ENCODE measurements around the gene OSER1. TPM values are rescaled to one million over a fixed set of nuclear protein-coding genes. Genes with fewer than 3 reads are reported as not detected.
"Not testable (repeated sequence)": the region's sequence is repeated elsewhere in the genome, so short reads cannot be mapped to it uniquely, and the experiment has no call there.

Gene OSER1
- total and polyA plus RNA-seq, 3 donors from 2014 or later = 79.0 to 195 (median 80.4) TPM

DNA sequence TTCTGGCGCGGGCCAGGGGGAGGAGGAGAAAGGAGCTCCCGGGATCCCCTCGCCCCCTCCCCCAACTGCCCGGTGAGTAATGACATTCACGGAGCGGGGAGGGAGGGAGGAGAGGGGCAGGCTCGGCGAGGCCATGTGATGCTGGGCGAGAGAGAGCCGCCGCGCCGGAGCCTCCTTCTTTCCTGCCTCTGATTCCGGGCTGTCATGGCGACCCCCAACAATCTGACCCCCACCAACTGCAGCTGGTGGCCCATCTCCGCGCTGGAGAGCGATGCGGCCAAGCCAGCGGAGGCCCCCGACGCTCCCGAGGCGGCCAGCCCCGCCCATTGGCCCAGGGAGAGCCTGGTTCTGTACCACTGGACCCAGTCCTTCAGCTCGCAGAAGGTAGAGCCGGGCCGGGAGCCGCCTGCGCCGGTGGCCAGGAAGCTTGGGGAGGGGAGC, 36.6 kb upstream of the OSER1 start, which contains the start of gene GDAP1L1:
Gene GDAP1L1, plus strand, starts transcription at position 178 of the 441 bp plus-strand sequence. Its CDS starts 27 bp downstream, at position 205.
- intact Hi-C loops (cut with DNase I; ENCODE audit: low total_unique reads) = no loop called here
- Histone ChIP-seq H3K27ac (no peak within 1 kb of the TSS), H3K27me3 (no peaks in the 10 kb centered on the region), H3K36me3 (ENCODE audit: low read depth, missing control alignments) (no peaks in the 10 kb centered on the region), H3K4me1 (no peaks in the 10 kb centered on the region), H3K9me3 (no peaks in the 10 kb centered on the region), H3K4me3 (peak within 1 kb of the TSS in 1 of 2 donors; percentile 31)
- WGBS, 2 donors = 3% methylated on average over 32 of the region's 32 CpGs; no CpG with 5 or more reads in 1 of the 2 donors
- TF ChIP-seq CTCF (IDR thresholded peaks at IDR 0.05) = no peak
- no peak for TF ChIP-seq POLR2A (IDR thresholded peaks at IDR 0.05)
- DNase-seq = no peak

DNA sequence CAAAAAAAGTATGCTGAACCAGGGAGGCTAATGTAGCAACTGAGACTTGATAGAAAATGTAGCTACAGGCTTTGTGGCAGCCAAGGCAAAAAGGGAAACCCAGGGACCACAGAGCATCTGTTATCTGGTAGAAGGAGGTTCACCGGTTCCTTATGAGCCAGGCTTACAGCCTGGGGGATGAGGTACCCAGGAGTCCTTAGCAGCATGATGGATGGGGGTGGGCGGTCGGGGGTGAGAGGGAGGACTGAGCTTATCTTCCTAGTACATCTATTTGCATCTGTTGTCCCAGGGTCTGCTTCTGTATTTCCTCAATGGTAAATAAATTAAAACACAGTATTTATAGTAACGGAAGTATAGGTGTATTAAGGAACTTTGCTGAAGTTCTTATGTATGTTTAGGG, 35.4 kb upstream of the OSER1 start:
- no peaks in the 10 kb centered on the region for H3K4me1 ChIP-seq
- intact Hi-C loops (cut with DNase I; ENCODE audit: low total_unique reads) = no loop called here
- no peak overlapping the region for H3K4me3 ChIP-seq
- WGBS, 2 donors = 61 to 74% methylated on average over 4 of the region's 4 CpGs
- DNase-seq = no peak
- TF ChIP-seq POLR2A (IDR thresholded peaks at IDR 0.05) (no peak), CTCF (IDR thresholded peaks at IDR 0.05) (no peak)
- no peaks in the 10 kb centered on the region for H3K27me3 ChIP-seq
- no peaks in the 10 kb centered on the region for H3K36me3 ChIP-seq (ENCODE audit: low read depth, missing control alignments)
- no peaks in the 10 kb centered on the region for H3K9me3 ChIP-seq
- no peak overlapping the region for H3K27ac ChIP-seq

GRCh38 chr20:44241796-44242195, 31.2 kb upstream of the OSER1 start:
- Histone ChIP-seq H3K9me3 (no peaks in the 10 kb centered on the region), H3K4me3 (no peak overlapping the region), H3K27me3 (no peaks in the 10 kb centered on the region), H3K36me3 (ENCODE audit: low read depth, missing control alignments) (no peaks in the 10 kb centered on the region), H3K27ac (no peak overlapping the region), H3K4me1 (no peaks in the 10 kb centered on the region)
- no peak for DNase-seq
- WGBS, 2 donors = 94 to 100% methylated on average over 1 to 2 of the region's 2 CpGs
- TF ChIP-seq CTCF (IDR thresholded peaks at IDR 0.05) (no peak), POLR2A (IDR thresholded peaks at IDR 0.05) (no peak)
- intact Hi-C loops (cut with DNase I; ENCODE audit: low total_unique reads) = no loop called here

DNA sequence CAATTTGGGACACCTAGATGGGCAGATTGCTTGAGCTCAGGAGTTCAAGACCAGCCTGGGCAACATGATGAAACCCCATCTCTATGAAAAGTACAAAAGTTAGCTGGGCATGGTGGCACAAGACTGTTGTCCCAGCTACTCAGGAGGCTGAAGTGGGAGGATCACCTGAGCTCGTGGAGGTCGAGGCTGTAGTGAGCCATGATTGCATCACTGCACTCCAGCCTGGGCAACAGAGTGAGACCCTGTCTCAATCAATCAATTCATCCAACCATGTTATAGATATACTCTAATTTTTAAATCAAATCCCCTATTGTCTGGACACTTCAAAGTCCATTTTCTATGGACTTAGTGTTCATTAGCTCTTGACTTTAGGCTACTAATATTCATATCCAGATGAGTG, 26.3 kb upstream of the OSER1 start:
- H3K4me1 ChIP-seq; H3K36me3 ChIP-seq (ENCODE audit: low read depth, missing control alignments); H3K9me3 ChIP-seq; H3K27me3 ChIP-seq; intact Hi-C loops (cut with DNase I; ENCODE audit: low total_unique reads); H3K4me3 ChIP-seq; H3K27ac ChIP-seq; DNase-seq: not testable (repeated sequence)
- WGBS, 2 donors = 72 to 100% methylated on average over 2 of the region's 2 CpGs

DNA sequence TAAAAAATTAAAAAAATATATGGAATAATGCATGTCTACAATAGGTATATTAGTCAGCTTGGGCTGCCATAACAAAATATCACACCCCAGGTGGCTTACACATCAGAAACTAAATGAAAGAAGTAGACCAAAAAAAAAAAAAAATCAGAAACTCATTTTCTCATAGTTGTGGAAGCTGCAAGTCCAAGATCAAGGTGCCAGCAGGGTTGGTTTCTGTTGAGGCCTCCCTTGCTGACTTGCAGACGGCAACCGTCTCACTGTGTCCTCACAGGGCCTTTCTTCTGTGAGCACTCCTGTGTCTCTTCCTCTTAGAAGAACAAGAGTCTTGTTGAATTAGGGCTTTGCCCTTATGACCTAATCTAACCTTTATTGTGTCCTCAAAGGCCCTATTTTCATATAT, 25.1 kb upstream of the OSER1 start:
- Histone ChIP-seq H3K27me3 (no peaks in the 10 kb centered on the region), H3K9me3 (no peaks in the 10 kb centered on the region), H3K27ac (no peak overlapping the region), H3K4me1 (no peaks in the 10 kb centered on the region), H3K36me3 (ENCODE audit: low read depth, missing control alignments) (no peaks in the 10 kb centered on the region), H3K4me3 (no peak overlapping the region)
- intact Hi-C loops (cut with DNase I; ENCODE audit: low total_unique reads) = no loop called here
- no peak for TF ChIP-seq POLR2A (IDR thresholded peaks at IDR 0.05)
- TF ChIP-seq CTCF (IDR thresholded peaks at IDR 0.05) = no peak
- no peak for DNase-seq
- WGBS, 2 donors = 98 to 100% methylated on average over 2 of the region's 2 CpGs

Data from testis (tissue), 3 donors.